GM12801 (cell line): ENCODE measurements around the gene GKN1.

Experiments
- CTCF ChIP-seq: IDR thresholded peaks from one replicate; pipeline ENCODE4 v1.5.1; 2011; ENCODE audit warnings: control low read depth; ENCODE audit not compliant: insufficient read length; ENCODE audit errors: extremely low read depth

GKN1 gene

GRCh38 chr2:69026691-69027459 is 52.4 kb downstream of the GKN1 start:
- no peak for TF ChIP-seq CTCF
